HEK293 (cell line): ENCODE data around the gene CSAD.

ENCODE experiments used
- SP2 ChIP-seq: fragments of 450-650 bp; formaldehyde crosslinking; IDR thresholded peaks from 2 replicates; pipeline ENCODE4 v1.5.1; 2016; ENCODE audit warnings: missing biosample characterization, missing genetic modification characterization
- TCF7L2 ChIP-seq: IDR thresholded peaks from 2 replicates; pipeline ENCODE4 v1.6.1; 2011; ENCODE audit warnings: low read depth, mild to moderate bottlenecking, inconsistent platforms, low read length, moderate library complexity, borderline replicate concordance
- ZBTB11 ChIP-seq: fragments of 450-650 bp; formaldehyde crosslinking; conservative IDR thresholded peaks from 2 replicates; pipeline ENCODE4 v1.5.1; 2016; ENCODE audit warnings: low read depth, missing biosample characterization, missing genetic modification characterization
- ZNF202 ChIP-seq: fragments of 450-650 bp; formaldehyde crosslinking; IDR thresholded peaks from 2 replicates; pipeline ENCODE4 v1.5.1; 2016; ENCODE audit warnings: missing biosample characterization, missing genetic modification characterization, borderline replicate concordance
- ZNF292 ChIP-seq: fragments of 450-650 bp; formaldehyde crosslinking; IDR thresholded peaks from 2 replicates; pipeline ENCODE4 v1.5.1; 2016; ENCODE audit warnings: low read depth, missing biosample characterization, missing genetic modification characterization, borderline replicate concordance
- ZNF37A ChIP-seq: fragments of 450-650 bp; IDR thresholded peaks from 2 replicates; pipeline ENCODE4 v1.5.1; 2018; ENCODE audit warnings: missing biosample characterization, missing genetic modification characterization

GRCh38 chr12:53192531-53193021 is 11.9 kb upstream of the CSAD start:
- TF ChIP-seq ZNF37A (tag by site-specific recombination): no peak
- TF ChIP-seq ZBTB11 (tag by site-specific recombination): no peak
- no peak for TF ChIP-seq TCF7L2
- no peak for TF ChIP-seq ZNF202
- TF ChIP-seq SP2 (tag by site-specific recombination): no peak
- TF ChIP-seq ZNF292 (tag by site-specific recombination): no peak
